Immature natural killer cell (primary cell): Measurements from ENCODE around the gene ZNF385A. TPM values are rescaled to one million over a fixed set of nuclear protein-coding genes. Genes with fewer than 3 reads are reported as not detected.
"Not testable (repeated sequence)": the region's sequence is repeated elsewhere in the genome, so short reads cannot be mapped to it uniquely, and the experiment has no call there.

Experiments
- DNase-seq, 3 donors: peaks; one replicate each; pipeline ENCODE4 v3.0.0; 2022; ENCODE audit warnings: mixed read lengths in 1 of 3
- H3K27ac Mint-ChIP-seq, 6 donors: one replicate each; pipeline ENCODE4 v1.8.0; 2020; ENCODE audit warnings: mixed read lengths in 6 of 6, mild to moderate bottlenecking in 5 of 6, inconsistent platforms in 4 of 6, moderate library complexity in 3 of 6
- H3K27me3 Mint-ChIP-seq, 3 donors: one replicate each; pipeline ENCODE4 v1.8.0; 2020 to 2021; ENCODE audit warnings: low read depth in 3 of 3, mild to moderate bottlenecking in 3 of 3, mixed read lengths in 3 of 3, moderate library complexity in 3 of 3, inconsistent platforms in 1 of 3
- H3K36me3 Mint-ChIP-seq, 3 donors: one replicate each; pipeline ENCODE4 v1.8.0; 2020; ENCODE audit warnings: mixed read lengths in 3 of 3, inconsistent platforms in 2 of 3, mild to moderate bottlenecking in 2 of 3
- H3K4me1 Mint-ChIP-seq, 2 donors: one replicate each; pipeline ENCODE4 v1.8.0; 2020; ENCODE audit warnings: inconsistent platforms in 2 of 2, mild to moderate bottlenecking in 2 of 2, mixed read lengths in 2 of 2, moderate library complexity in 1 of 2
- H3K4me3 Mint-ChIP-seq, 5 donors: one replicate each; pipeline ENCODE4 v1.8.0; 2020; ENCODE audit warnings: mild to moderate bottlenecking in 5 of 5, mixed read lengths in 5 of 5, inconsistent platforms in 3 of 5, moderate library complexity in 3 of 5
- H3K9me3 Mint-ChIP-seq, 6 donors: one replicate each; pipeline ENCODE4 v1.8.0; 2020; ENCODE audit warnings: mild to moderate bottlenecking in 6 of 6, mixed read lengths in 6 of 6, inconsistent platforms in 4 of 6, moderate library complexity in 3 of 6
- polyA plus RNA-seq, 3 donors: library from polyadenylated mRNA; unstranded; fragments of 300-500 nt; fragmentation: Illumina TruSeq; gene quantifications; one replicate each; pipeline ENCODE4 v1.2.3, GENCODE V29; 2021

ZNF385A gene
- polyA plus RNA-seq, 3 donors from 2014 or later, result 1.8 to 2.7 (median 2.2) TPM

DNA sequence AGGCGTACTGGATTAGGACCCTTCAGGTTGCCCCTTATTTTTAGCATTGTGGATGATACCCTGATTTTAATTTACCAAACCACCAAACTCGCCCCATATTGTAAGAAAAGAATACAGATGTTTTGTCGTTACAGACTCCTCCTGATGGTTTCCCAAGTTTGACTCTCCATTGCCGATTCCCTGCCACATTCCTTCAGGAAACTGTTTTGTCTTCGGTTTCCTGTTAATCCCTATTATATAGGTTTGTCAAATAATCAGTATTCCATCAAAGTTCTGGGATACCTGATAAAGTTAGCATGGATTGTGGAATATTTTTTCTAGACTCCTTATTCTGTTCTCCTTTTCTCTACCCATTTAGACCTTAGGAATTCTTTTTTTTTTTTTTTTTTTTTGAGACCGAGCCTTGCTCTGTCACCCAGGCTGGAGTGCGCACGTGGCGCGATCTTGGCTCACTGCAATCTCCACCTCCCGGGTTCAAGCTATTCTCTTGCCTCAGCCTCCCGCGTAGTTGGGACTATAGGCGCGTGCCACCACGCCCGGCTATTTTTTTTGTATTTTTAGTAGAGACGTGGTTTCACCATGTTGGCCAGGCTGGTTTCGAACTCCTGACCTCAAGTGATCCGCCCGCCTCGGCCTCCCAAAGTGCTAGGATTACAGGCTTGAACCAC is 59.0 kb downstream of the ZNF385A start:
- H3K27ac Mint-ChIP-seq, result peak overlapping the region; percentile 94 to 100 (median 96)
- not testable (repeated sequence) for H3K27me3 Mint-ChIP-seq, H3K36me3 Mint-ChIP-seq, DNase-seq, H3K9me3 Mint-ChIP-seq
- H3K4me1 Mint-ChIP-seq, result peaks cover 35 to 55% of the 10 kb centered on the region in 2 donors
- H3K4me3 Mint-ChIP-seq, result peak overlapping the region; percentile 95 to 100 (median 98)

GRCh38 chr12:54324617-54325441 is 59.7 kb downstream of the ZNF385A start, which contains the start of gene COPZ1:
TSS of gene COPZ1 (plus strand) at chr12:54325131. CDS start at chr12:54325164, 33 bp downstream.
- Mint-ChIP-seq H3K36me3 (peaks cover 0 to 3% (median 0%) of the 10 kb centered on the region in 3 donors), H3K9me3 (no peaks in the 10 kb centered on the region), H3K4me3 (peak within 1 kb of the TSS; percentile 95 to 100 (median 98)), H3K27me3 (peaks cover 5 to 8% (median 7%) of the 10 kb centered on the region in 3 donors), H3K27ac (peak within 1 kb of the TSS; percentile 94 to 100 (median 96)), H3K4me1 (peaks cover 31 to 48% of the 10 kb centered on the region in 2 donors)
- peak; percentile 94 to 96 (median 94) for DNase-seq

DNA sequence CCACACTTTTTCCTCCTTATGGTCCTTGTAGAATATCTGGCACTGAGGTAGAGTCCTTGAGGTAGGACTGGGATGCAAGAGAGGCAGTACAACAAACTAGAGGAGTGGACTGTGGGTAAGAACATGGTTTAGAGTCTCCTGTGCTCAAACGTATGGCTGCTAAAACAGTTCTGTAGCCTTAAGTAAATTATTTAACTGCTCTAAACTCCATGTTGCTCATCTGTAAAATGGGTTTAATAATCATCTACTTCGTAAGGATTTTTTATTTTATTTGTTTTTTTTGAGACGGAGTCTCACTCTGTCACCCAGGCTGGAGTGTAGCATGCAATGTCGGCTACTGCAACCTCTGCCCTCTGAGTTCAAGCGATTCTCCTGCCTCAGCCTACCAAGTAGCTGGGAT is 63.2 kb downstream of the ZNF385A start:
- Mint-ChIP-seq H3K27ac (no peak overlapping the region), H3K4me1 (peaks cover 16 to 20% of the 10 kb centered on the region in 2 donors), H3K4me3 (no peak overlapping the region), H3K27me3 (peaks cover 5 to 8% (median 6%) of the 10 kb centered on the region in 3 donors), H3K9me3 (no peaks in the 10 kb centered on the region), H3K36me3 (peaks cover 0 to 3% (median 0%) of the 10 kb centered on the region in 3 donors)
- DNase-seq, result no peak

Other genes starting within 250 kb of the ZNF385A start
- 10 to 100 TPM; 30.7 to 41.6 (median 34.4) TPM for gene SMUG1, start 195.7 kb downstream of the ZNF385A start, polyA plus RNA-seq
- 10 to 100 TPM in 2 of 3 donors, 1 to 10 TPM in 1; 5.9 to 23.6 (median 11.5) TPM for gene CBX5, start 104.6 kb downstream of the ZNF385A start, polyA plus RNA-seq
- 100 to 1,000 TPM; 512 to 669 (median 601) TPM for gene HNRNPA1, start 104.0 kb downstream of the ZNF385A start, polyA plus RNA-seq
- gene NFE2, start 83.7 kb downstream of the ZNF385A start, polyA plus RNA-seq, result 1 to 10 TPM; 1.6 to 3.6 (median 2.0) TPM
- gene COPZ1, start 59.6 kb downstream of the ZNF385A start, polyA plus RNA-seq, result 100 to 1,000 TPM; 202 to 341 (median 202) TPM
- not detected for gene GPR84, start 20.2 kb downstream of the ZNF385A start, polyA plus RNA-seq
- 100 to 1,000 TPM in 1 of 3 donors, 10 to 100 TPM in 2; 26.2 to 119 (median 65.5) TPM for gene ITGA5, start 34.5 kb upstream of the ZNF385A start, polyA plus RNA-seq
- 10 to 100 TPM; 14.1 to 22.7 (median 16.6) TPM for gene GTSF1, start 88.9 kb upstream of the ZNF385A start, polyA plus RNA-seq
- gene NCKAP1L, start 113.0 kb upstream of the ZNF385A start, polyA plus RNA-seq, result 100 to 1,000 TPM in 2 of 3 donors, 10 to 100 TPM in 1; 90.8 to 138 (median 137) TPM
- under 1 TPM in 2 of 3 donors, not detected in 1; 0.18 to 0.56 TPM for gene PDE1B, start 164.9 kb upstream of the ZNF385A start, polyA plus RNA-seq
- gene PPP1R1A, start 203.9 kb upstream of the ZNF385A start, polyA plus RNA-seq, result not detected